Ascending aorta (tissue), 2 donors: ENCODE results near the gene OR52N2. TPM values are rescaled to one million over a fixed set of nuclear protein-coding genes. Genes with fewer than 3 reads are reported as not detected.

Experiments used
- DNase-seq, 2 donors: peaks; one replicate each; pipeline ENCODE4 v3.0.0-alpha.2; 2019; ENCODE audit warnings: low spot score in 2 of 2
- H3K27ac ChIP-seq, 2 donors: fragments of 200-600 bp; sonication (generic); one replicate each; pipeline ENCODE4 v1.5.1; 2016 to 2017; ENCODE audit warnings: mild to moderate bottlenecking in 1 of 2
- H3K27me3 ChIP-seq: fragments of 200-600 bp; sonication (generic); one replicate; pipeline ENCODE4 v1.5.1; 2017
- H3K36me3 ChIP-seq, 2 donors: fragments of 200-600 bp; sonication (generic); one replicate each; pipeline ENCODE4 v1.5.1; 2016
- H3K4me1 ChIP-seq, 2 donors: fragments of 200-600 bp; sonication (generic); one replicate each; pipeline ENCODE4 v1.5.1; 2016 to 2017; ENCODE audit warnings: mild to moderate bottlenecking in 1 of 2
- H3K4me3 ChIP-seq, 2 donors: fragments of 200-600 bp; sonication (generic); one replicate each; pipeline ENCODE4 v1.5.1; 2016 to 2017; ENCODE audit warnings: mild to moderate bottlenecking in 1 of 2
- H3K9me3 ChIP-seq, 2 donors: fragments of 200-600 bp; sonication (generic); one replicate each; pipeline ENCODE4 v1.5.1; 2016
- intact Hi-C: fragments of 100-400 bp; cut with DNase I; formaldehyde crosslinking; loops from one replicate; pipeline ENCODE4 v1.15.1; 2023
- total RNA-seq: library from RNA; depleted of rRNA; stranded (reverse); fragments of >200 nt; gene quantifications from one replicate; pipeline ENCODE4 v1.1.0, GENCODE V29; 2016
- TF ChIP-seq, protein P1 (sequence below), 3 experiments: fragments of 200-600 bp in 2 of 3; fragments of 450-650 bp in 1 of 3; sonication (generic) in 2 of 3; IDR thresholded peaks; one replicate each; pipeline ENCODE4 v1.5.1; 2016 to 2019; ENCODE audit warnings: antibody characterized with exemption in 3 of 3, mild to moderate bottlenecking in 1 of 3, moderate library complexity in 1 of 3

Gene OR52N2
- total RNA-seq, 1 donor from 2014 or later, result not detected

DNA sequence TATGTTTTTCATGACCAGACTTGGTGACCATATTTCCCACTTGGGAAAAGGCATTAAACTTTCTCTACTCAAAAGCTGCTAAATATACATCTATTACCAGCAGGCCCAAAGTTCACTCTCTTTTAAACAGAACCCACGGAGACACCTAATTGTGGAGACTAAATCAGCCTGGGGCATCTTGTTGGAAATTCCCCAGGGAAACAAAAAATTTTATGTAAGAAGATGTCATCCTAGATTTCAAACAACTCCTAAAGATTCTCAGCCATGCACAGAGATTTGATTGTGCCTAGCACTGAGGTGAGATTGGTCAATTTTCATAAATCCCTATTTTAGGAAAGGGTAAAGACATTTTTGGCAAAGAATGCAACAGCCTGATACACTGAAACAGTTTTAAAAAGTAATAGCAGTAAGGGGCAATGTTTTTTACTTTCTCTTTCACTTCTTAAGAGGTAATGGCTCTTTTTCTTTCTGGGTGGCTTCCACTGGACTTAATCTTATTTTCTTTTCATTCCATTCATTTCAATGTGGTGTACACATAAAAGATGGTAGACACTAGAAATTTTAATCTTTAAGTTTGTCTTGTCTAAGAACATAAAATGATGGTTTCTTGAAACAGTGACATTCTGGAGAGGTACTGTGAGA, 9.6 kb downstream of the OR52N2 start:
- no peaks in the 10 kb centered on the region for H3K27me3 ChIP-seq
- TF ChIP-seq, protein P1, sequence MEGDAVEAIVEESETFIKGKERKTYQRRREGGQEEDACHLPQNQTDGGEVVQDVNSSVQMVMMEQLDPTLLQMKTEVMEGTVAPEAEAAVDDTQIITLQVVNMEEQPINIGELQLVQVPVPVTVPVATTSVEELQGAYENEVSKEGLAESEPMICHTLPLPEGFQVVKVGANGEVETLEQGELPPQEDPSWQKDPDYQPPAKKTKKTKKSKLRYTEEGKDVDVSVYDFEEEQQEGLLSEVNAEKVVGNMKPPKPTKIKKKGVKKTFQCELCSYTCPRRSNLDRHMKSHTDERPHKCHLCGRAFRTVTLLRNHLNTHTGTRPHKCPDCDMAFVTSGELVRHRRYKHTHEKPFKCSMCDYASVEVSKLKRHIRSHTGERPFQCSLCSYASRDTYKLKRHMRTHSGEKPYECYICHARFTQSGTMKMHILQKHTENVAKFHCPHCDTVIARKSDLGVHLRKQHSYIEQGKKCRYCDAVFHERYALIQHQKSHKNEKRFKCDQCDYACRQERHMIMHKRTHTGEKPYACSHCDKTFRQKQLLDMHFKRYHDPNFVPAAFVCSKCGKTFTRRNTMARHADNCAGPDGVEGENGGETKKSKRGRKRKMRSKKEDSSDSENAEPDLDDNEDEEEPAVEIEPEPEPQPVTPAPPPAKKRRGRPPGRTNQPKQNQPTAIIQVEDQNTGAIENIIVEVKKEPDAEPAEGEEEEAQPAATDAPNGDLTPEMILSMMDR (IDR thresholded peaks at IDR 0.05), result no peak
- no peak overlapping the region for H3K27ac ChIP-seq
- H3K36me3 ChIP-seq, result no peaks in the 10 kb centered on the region
- H3K4me1 ChIP-seq, result no peaks in the 10 kb centered on the region
- no peak overlapping the region for H3K4me3 ChIP-seq
- DNase-seq, result no peak
- intact Hi-C loops, result no loop called here
- H3K9me3 ChIP-seq, result no peaks in the 10 kb centered on the region

DNA sequence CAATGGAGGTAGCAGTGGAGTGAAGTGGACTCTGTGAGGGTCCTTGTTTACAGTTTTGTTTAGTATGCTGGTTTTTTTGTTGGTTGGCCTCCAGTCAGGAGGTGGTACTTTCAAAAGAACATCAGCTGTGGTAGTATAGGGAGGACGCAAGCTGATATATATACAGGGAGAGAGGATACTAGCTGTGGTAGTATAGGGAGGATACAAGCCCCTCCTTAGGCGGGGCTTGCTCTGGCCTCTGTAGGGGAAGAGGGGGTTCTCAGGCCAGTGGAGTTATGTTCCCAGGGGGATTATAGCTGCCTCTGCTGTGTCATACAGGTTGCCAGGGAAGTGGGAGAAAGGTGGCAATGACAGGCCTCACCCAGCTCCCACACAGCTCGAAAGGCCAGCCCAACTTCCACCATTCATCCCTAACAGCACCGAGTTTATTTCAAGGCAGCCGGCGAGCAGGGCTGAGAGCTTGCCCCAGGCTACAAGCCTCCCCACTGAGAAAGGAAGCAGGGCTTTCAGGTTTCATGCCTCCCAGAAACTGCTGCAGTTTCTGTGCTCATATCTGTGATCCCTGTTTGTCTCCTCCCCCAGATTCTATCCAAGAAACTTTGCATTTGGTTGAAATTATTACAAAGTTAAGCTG, 22.6 kb downstream of the OR52N2 start:
- Histone ChIP-seq H3K36me3 (no peaks in the 10 kb centered on the region), H3K4me1 (no peaks in the 10 kb centered on the region), H3K27me3 (no peaks in the 10 kb centered on the region), H3K4me3 (no peak overlapping the region), H3K27ac (no peak overlapping the region), H3K9me3 (no peaks in the 10 kb centered on the region)
- TF ChIP-seq, protein P1 (IDR thresholded peaks at IDR 0.05), result no peak
- intact Hi-C loops, result no loop called here
- no peak for DNase-seq

DNA sequence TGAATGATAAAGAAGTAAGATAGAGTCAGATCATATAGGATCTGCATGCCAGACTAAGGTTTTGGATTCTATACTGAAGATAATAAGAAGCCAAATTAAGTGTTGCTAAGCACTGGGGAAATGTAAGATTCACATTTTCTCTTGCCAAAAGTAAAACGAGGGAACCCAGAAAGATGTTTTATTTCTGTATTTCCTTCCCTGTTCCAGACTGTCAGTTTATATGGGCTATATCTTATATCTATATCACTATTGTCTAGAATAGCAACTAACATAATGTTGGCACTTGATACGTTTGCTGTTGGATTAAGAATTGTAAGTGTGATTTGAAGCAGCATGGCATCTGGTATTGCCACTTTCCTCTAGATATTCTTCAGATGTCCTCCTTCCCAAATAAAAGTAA, 24.7 kb downstream of the OR52N2 start:
- H3K4me1 ChIP-seq, result no peaks in the 10 kb centered on the region
- no peaks in the 10 kb centered on the region for H3K9me3 ChIP-seq
- H3K27ac ChIP-seq, result no peak overlapping the region
- TF ChIP-seq, protein P1 (IDR thresholded peaks at IDR 0.05), result no peak
- no peaks in the 10 kb centered on the region for H3K27me3 ChIP-seq
- intact Hi-C loops, result no loop called here
- H3K36me3 ChIP-seq, result no peaks in the 10 kb centered on the region
- H3K4me3 ChIP-seq, result no peak overlapping the region
- DNase-seq, result no peak

DNA sequence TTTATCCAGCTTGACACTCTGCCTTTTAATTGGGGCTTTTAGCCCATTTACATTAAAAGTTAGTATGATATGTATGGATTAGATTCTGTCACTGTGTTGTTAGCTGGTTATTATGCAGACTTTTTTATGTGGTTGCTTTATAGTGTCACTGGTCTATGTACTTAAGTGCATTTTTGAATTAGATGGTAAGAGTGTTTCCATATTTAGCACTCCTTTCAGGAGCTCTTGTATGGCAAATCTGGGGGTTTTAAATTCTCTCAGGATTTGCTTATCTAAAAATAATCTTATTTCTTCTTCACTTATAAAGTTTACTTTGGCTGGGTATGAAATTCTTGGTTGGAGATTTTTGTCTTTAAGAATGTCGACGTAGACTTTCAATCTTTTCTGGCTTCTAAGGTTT, 29.0 kb downstream of the OR52N2 start:
- DNase-seq, result no peak
- Histone ChIP-seq H3K36me3 (no peaks in the 10 kb centered on the region), H3K27me3 (no peaks in the 10 kb centered on the region), H3K4me3 (no peak overlapping the region), H3K9me3 (no peaks in the 10 kb centered on the region), H3K27ac (no peak overlapping the region), H3K4me1 (no peaks in the 10 kb centered on the region)
- TF ChIP-seq, protein P1 (IDR thresholded peaks at IDR 0.05), result no peak
- intact Hi-C loops, result no loop called here

DNA sequence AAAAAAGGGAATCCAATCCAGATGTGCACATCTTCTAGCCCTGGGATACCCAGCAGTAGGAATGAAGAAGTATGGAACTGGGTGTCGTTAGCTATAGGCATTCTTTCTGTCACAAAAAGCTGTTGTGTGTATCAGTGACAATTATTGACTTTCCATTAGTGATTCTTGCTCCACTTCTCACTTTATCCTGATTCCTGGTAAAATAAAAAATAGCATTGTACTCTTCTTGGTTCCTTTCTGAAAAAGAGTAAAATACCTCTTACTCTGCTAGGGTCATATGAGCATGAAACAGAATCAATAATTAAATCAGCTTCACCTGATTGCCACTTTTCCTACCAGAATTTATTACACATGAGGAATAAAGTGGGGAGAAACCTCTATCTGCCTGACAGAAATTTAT, 33.1 kb downstream of the OR52N2 start, which contains the start of gene OR52E6:
TSS of gene OR52E6 (minus strand) at position 101 of the 400 bp plus-strand sequence. CDS start at position 101, 0 bp downstream.
- Histone ChIP-seq H3K9me3 (no peaks in the 10 kb centered on the region), H3K27me3 (no peaks in the 10 kb centered on the region), H3K36me3 (no peaks in the 10 kb centered on the region), H3K4me3 (no peak within 1 kb of the TSS), H3K4me1 (no peaks in the 10 kb centered on the region), H3K27ac (no peak within 1 kb of the TSS)
- intact Hi-C loops, result no loop called here
- TF ChIP-seq, protein P1 (IDR thresholded peaks at IDR 0.05), result no peak
- no peak for DNase-seq
